ENCODE measurements around the gene ZFP92.

The ZFP92 gene

GRCh38 chrX:153409414-153410101 lies 1.7 kb upstream of the ZFP92 start:
- no peak for DNase-seq

DNA sequence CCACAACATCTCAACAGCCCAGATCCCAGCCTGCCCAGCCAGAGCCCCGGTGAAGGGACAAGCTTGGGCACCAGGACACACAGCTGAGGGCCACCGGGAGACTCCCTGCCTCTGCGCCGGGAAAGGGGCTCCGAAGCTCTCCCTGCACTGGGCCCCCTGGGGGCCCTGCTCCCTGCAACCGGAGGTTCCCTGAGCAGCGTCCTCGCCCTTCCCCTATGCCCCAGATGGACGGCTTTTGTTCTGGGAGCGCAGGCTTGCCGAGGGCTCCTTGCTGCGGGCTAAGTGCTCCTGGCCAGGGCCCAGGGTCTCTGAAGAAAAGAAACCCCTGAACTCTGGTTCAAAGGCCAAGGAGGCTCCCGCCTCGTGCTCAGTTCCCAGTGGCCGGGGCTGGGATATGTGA lies 899 bp upstream of the ZFP92 start:
- DNase-seq: no peak

DNA sequence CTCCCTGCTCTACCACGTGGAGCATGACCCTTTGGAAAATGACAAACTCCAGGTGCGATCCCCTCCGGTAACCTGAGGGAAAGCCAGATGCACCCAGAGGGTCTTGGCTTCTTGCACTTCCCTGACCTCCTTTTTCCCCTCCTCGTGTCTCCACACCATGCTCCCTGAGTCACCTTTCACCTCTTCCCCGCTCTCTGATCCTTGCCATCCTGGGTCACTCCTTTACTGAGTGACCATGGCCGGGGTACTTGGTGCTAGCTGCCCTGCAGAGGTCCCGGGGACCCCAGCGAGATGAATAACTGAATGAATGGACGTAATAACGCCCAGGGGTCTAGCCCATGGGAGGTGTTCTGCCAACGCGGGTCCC lies 401 bp upstream of the ZFP92 start:
- DNase-seq: no peak

GRCh38 chrX:153411988-153412574 lies 809 bp downstream of the ZFP92 start:
- DNase-seq: no peak

DNA sequence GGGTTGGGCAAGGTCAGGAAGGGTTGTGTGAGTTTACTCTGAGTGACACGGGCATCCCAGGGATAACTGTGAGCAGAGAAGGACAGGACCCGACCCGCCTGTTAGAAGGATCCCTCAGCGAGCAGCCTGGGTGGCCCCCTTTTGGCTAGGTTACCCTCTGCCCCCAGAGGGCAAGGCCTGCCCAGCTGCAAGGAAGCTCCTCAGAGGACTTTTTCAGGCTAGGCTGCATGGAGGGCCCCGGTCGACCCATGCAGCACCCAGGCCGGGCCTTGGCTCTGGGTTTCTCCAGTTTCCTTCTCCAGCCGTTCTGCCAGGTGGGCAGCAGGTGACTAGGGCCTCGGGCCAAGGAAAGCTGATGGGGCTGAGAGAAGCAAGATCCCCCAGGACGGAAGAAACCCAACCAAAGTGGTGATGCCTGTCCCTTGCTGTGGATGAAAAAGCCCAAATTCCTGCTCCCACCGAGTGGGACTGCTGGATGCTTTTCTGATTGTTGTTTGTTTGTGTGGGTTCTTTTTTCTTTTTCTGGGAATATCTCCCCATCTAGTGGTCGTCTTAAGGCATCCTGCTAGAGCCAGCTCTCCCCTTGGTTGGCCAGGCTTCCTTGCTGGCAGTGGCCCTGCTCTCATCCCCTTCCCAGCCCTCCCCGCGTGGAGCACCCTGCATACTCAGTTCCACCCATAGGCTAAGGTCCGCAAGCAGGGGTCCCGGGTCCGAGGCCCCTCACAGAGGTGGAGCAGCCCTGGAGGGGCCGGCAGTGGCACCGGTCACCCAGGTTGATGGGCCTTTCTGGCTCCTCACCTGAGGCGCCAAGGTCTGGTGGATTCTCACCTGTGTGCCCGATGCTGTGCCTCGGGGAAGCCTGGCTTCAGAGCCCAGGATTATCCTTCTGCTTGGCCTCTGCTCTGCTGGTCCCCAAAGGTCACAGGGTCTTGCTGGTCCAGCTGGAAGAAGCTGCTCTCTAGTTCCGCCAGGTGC lies 1.8 kb downstream of the ZFP92 start:
- DNase-seq: no peak

- no peak for DNase-seq
These were observed 2.5 kb downstream of the ZFP92 start for GRCh38 chrX:153413731-153414130.

DNA sequence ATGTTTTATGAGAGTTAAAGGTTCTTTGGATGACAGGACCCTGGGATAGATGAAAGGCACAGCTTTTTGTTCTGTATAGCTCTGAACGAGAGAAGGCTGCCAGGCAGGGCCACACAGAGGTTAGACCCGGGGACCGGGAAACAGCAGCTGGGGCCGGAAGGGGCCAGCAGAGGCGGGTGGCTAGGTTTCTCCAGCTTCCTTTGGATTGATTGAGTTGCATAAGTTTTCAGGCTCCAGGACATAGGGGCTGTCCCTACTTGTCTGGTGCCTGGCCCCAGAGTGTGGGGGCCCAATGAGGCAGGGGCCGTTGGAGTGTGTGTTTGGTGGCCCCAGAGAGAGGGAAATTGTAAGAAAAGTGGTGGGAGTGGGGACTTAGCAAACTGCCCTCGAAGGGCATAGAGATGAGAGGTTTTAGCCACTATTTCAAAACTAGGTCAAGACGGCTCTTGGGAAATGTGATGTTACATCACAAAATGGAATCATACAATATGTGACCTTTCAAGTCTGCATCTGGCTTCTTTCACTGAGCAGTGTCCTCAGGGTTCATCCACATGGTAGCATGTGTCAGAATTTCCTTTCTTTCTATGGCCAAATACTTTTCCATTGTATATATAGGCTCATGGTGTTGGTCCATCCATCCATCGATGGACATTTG lies 3.7 kb downstream of the ZFP92 start:
- DNase-seq: no peak

DNA sequence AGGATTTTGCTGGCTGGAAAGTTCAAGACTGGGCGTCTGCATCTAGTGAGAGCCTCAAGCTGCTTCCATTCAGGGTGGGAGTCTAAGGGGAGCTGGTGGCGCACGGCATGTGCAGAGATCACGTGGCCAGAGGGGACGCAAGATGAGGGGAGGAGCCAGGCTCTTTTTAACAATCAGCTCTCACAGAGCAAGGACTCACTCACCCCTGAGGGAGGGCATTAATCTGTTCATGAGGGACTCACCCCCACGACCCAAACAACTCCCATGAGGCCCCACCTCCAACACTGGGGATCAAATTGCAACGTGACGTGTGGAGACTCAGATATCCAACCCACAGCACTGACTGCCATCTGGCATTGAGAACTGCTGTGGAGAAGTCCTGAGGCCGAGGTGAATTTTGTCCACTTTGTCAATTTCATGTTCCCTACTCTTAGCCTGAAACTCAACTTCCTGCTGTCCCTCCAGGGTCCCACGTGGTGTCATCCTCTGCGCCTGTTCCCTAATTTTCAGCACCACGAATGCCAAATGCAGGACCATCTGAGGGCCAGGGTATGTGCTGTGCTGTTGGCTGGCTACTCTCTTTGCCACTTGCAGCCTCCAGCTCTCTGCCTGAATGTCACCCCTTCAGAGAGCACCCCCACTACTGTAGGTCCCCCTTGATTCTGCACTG lies 5.6 kb downstream of the ZFP92 start:
- DNase-seq: no peak

DNA sequence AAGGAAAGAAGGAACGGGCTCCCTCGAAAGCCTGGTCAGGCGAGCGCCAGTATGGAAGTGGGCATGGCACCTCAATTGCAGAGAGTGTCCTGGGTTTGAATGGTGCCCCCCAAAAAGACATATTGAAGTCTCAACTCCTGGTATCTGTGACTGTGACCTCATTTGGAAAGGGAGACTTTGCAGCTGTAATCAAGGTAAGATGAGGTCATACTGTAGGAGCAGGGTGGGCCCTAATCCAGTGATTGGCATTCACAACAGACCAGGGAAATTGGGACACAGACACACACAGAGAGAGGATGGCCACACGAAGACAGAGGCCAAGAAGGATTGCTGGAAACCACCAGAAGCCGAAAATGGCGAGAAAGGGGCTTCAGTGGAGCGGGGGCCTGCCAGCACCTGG lies 6.4 kb downstream of the ZFP92 start:
- DNase-seq: no peak

DNA sequence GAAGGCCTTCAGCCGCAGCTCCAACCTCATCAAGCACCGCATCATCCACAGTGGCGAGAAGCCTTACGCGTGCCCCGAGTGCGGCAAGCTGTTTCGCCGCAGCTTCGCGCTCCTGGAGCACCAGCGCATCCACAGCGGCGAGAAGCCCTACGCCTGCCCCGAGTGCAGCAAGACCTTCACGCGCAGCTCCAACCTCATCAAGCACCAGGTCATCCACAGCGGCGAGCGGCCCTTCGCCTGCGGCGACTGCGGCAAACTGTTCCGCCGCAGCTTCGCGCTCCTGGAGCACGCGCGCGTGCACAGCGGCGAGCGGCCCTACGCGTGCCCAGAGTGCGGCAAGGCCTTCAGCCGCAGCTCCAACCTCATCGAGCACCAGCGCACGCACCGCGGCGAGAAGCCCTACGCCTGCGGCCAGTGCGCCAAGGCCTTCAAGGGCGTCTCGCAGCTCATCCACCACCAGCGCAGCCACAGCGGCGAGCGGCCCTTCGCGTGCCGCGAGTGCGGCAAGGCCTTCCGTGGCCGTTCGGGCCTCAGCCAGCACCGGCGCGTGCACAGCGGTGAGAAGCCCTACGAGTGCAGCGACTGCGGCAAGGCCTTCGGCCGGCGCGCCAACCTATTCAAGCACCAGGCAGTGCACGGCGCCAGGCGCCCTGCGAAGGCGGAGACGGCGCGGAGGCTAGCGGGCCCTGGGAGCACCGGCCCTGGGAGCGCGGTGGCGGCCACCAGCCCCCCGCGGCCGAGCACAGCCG lies 9.8 kb downstream of the ZFP92 start:
- no peak for DNase-seq

DNA sequence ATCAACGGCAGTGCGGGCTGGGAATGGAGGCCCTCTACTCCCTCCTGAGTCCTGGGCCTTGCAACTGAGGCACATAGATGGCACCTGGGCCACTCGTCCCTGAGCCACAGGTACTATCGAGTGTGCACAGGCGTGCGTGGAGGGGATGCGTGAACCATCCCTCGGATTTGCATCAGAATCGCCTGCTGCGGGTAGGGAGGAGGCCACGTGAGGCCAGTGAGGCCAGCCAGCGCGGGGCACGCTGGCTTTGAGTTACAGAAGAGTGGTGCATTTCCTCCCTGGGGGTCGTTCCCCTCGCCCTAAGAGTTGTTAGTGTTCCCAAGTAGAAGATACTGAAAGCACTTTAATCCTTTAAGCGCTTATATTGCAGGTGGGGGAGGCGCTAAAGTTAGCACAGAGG lies 10.6 kb downstream of the ZFP92 start:
- no peak for DNase-seq

- DNase-seq: no peak
These were observed 12.4 kb downstream of the ZFP92 start for GRCh38 chrX:153423652-153424051.

DNA sequence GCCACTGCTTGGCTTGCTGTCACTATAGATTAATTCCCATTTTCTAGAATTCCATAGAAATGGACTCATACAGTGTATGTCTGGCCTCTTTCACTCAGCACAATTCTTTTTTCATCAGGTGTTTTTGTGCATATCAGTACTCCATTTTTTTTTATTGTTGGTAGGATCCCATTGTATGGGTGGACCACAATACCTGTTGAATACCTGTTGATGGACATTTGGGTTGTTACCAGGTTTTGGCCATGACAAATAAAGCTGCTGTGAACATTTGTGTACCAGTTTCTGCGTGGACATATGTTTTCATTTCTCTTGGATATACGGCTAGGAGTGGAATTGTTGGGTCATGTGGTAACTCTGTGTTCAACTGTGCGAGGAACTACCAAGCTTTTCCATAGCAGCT lies 14.9 kb downstream of the ZFP92 start:
- DNase-seq: no peak

DNA sequence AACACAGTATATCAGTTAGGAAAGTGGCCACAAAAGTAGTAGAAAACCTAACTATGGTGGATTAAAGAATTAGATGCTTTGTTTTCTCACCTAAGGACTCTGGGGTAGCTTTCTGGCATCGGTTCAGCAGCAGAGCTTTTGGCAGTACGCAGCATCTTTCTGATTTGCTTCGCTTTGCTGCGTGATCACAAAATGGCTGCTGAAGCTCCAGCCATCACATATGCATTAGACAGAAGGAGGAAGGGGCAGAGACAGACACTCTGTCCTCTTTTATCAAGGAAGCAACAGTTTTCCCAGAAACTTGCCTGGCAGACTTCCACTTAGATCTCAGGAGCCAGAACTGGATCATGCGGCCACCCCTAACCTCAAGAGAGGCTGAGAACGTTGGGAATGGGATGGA lies 19.5 kb downstream of the ZFP92 start:
- no peak for DNase-seq

DNA sequence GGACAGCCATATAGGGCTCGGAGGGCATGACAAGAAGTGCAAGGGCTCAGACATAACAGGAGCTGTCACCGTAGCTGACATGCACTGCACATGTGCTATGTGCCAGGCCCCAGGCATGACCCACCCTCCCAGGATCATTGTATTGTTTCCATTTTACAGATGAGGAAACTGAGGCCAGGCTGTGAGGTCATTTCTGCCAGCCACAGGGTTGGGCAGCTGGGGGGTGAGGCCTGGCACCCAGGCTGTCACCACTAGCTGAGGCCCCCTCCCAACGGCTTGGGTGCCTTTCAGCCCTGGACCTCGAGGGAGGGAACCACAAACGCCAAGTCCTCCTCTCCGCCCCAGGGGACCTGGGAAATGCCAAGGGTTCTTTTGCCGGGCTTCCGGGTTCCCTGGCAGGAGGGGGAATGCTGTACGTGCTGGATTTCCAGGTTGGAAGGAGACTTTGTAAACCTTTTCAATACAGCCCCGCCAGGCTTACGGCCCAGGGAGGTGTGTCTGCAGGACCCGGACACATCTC lies 21.9 kb downstream of the ZFP92 start:
- DNase-seq: no peak

GRCh38 chrX:153433781-153434285 lies 22.6 kb downstream of the ZFP92 start:
- DNase-seq: no peak

DNA sequence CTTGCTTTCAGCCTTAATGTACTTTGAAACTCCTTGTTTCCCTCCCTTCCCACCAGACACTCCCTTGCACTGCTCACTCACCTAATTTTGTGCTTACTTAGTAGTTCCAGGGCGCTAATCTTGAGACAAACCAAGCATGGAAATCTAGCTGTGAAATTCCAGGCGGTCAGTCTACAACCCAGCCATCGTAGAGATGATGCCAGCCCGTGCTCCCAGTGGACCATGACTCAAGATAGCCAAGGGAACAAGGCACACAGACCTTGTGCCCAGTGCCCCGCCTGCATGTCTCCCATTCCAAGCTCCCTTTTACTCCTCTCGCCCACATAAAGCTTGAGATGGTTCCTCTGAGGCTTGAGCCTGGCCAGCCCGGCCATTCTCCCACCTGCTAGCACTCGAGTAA lies 23.5 kb downstream of the ZFP92 start:
- no peak for DNase-seq

DNA sequence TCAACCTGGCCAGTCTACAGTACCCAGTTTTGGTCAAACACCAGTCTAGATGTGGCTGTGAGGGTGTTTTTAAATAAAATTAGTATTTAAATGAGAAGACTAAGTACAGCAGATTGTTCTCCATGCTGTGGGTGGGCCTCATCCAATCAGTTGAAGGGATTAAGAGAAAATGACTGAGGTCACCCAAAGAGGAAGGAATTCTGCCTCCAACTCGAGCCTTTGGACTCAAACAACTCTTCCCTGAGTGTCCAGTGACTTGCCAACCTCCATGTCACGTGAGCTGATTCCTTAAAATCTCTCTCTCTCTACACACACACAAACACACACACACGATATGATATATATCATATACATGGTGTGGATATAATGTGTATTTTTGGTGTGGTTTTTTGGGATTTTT lies 24.6 kb downstream of the ZFP92 start:
- no peak for DNase-seq

GRCh38 chrX:153438532-153438931 lies 27.3 kb downstream of the ZFP92 start:
- no peak for DNase-seq

DNA sequence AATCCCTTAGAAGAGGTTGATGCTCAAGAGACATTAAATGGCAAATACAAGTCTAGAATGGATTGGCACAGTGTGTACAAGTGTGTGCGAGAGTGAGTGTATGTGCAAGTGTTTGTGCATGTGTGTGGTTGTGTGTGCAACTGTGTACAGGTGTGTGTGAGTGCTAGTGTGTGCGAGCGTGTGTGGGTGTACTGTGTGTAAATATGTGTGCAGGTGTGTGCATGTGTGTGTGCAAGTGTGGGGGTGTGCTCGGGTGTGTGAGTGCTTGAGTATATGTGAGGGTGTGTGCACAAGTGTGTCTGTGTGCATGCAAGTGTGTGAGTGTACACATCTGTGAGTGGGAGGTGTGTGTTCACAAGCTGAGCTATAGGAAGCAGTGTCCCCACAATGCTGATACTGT lies 28.7 kb downstream of the ZFP92 start:
- DNase-seq: no peak

GRCh38 chrX:153440556-153441135 lies 29.4 kb downstream of the ZFP92 start:
- DNase-seq: no peak

Data from NCI-H1417 treated with DMSO at 0.1 percent for 48 hours (cell line).